Naive B cell (primary cell): Measurements from ENCODE around the gene VEZT. TPM values are rescaled to one million over a fixed set of nuclear protein-coding genes. Genes with fewer than 3 reads are reported as not detected.
"Not testable (repeated sequence)": the region's sequence is repeated elsewhere in the genome, so short reads cannot be mapped to it uniquely, and the experiment has no call there.

Experiments
- ATAC-seq, 2 donors: fragments of 150-1000 bp; cut with Tn5 transposase; 2 replicates each; pipeline ENCODE4 v1.10.0; 2021; ENCODE audit warnings: low read depth in 2 of 2, mild to moderate bottlenecking in 2 of 2, moderate library complexity in 2 of 2
- DNase-seq: peaks from one replicate; pipeline ENCODE4 v3.0.0; 2022
- H3K27ac Mint-ChIP-seq, 6 donors: one replicate each; pipeline ENCODE4 v1.8.0; 2020 to 2022; ENCODE audit warnings: mild to moderate bottlenecking in 6 of 6, mixed read lengths in 6 of 6, moderate library complexity in 5 of 6, inconsistent platforms in 2 of 6
- H3K27me3 Mint-ChIP-seq, 3 donors: one replicate each; pipeline ENCODE4 v1.8.0; 2021 to 2022; ENCODE audit warnings: mixed read lengths in 3 of 3, mild to moderate bottlenecking in 1 of 3
- H3K36me3 Mint-ChIP-seq, 2 donors: one replicate each; pipeline ENCODE4 v1.8.0; 2020 to 2022; ENCODE audit warnings: mixed read lengths in 2 of 2, inconsistent platforms in 1 of 2, mild to moderate bottlenecking in 1 of 2
- H3K4me1 Mint-ChIP-seq, 3 donors: one replicate each; pipeline ENCODE4 v1.8.0; 2020 to 2022; ENCODE audit warnings: mixed read lengths in 3 of 3, inconsistent platforms in 1 of 3, mild to moderate bottlenecking in 1 of 3, moderate library complexity in 1 of 3
- H3K4me3 Mint-ChIP-seq, 8 donors: one replicate each; pipeline ENCODE4 v1.8.0; 2020 to 2022; ENCODE audit warnings: mild to moderate bottlenecking in 8 of 8, mixed read lengths in 8 of 8, moderate library complexity in 8 of 8, inconsistent platforms in 2 of 8
- H3K9me3 Mint-ChIP-seq, 7 donors: one replicate each; pipeline ENCODE4 v1.8.0; 2020 to 2022; ENCODE audit warnings: mixed read lengths in 7 of 7, mild to moderate bottlenecking in 5 of 7, inconsistent platforms in 2 of 7, moderate library complexity in 1 of 7
- polyA plus RNA-seq, 6 donors: library from polyadenylated mRNA; unstranded; fragments of 300-500 nt; fragmentation: Illumina TruSeq; gene quantifications; one replicate each; pipeline ENCODE4 v1.2.3, GENCODE V29; 2021; ENCODE audit warnings: low read depth in 6 of 6

VEZT gene
- polyA plus RNA-seq, 6 donors from 2014 or later = 15.1 to 24.6 (median 20.6) TPM

DNA sequence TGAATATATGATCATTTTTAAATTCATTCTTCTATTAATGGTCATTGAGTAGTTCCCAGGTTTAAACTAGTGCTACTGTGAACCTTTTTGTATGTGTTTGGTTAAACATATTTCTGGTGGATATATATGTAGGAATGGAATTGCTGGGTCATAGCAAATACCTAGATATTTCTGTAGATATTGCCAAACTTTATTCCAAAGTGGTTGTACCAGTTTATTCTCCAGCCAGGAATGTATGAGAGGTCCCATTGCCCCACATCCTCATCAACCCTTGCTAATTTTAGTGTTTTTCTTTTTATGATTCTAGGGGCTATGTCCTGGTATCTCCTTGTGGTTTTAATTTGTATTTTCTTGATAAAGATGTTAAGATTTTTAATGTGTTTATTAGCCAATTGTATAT, 3.1 kb downstream of the VEZT start:
- peaks cover 4 to 16% of the 10 kb centered on the region in 2 donors for H3K36me3 Mint-ChIP-seq
- no peaks in the 10 kb centered on the region for H3K27me3 Mint-ChIP-seq
- H3K27ac Mint-ChIP-seq = peak overlapping the region in 2 of 6 donors; percentile 71 to 79
- ATAC-seq = no peak
- peak overlapping the region in 4 of 8 donors; percentile 0 to 77 (median 42) for H3K4me3 Mint-ChIP-seq
- no peaks in the 10 kb centered on the region for H3K9me3 Mint-ChIP-seq
- DNase-seq = no peak
- peaks cover 28 to 53% (median 41%) of the 10 kb centered on the region in 3 donors for H3K4me1 Mint-ChIP-seq

- peak overlapping the region in 1 of 6 donors; percentile 43 for H3K27ac Mint-ChIP-seq
- H3K36me3 Mint-ChIP-seq = peaks cover 4 to 8% of the 10 kb centered on the region in 2 donors
- H3K4me1 Mint-ChIP-seq = peaks cover 15 to 38% (median 29%) of the 10 kb centered on the region in 3 donors
- H3K27me3 Mint-ChIP-seq = no peaks in the 10 kb centered on the region
- no peak for ATAC-seq
- H3K4me3 Mint-ChIP-seq = no peak overlapping the region
- DNase-seq = no peak
- H3K9me3 Mint-ChIP-seq = no peaks in the 10 kb centered on the region
These were observed 6.9 kb downstream of the VEZT start for GRCh38 chr12:95224202-95225170.

DNA sequence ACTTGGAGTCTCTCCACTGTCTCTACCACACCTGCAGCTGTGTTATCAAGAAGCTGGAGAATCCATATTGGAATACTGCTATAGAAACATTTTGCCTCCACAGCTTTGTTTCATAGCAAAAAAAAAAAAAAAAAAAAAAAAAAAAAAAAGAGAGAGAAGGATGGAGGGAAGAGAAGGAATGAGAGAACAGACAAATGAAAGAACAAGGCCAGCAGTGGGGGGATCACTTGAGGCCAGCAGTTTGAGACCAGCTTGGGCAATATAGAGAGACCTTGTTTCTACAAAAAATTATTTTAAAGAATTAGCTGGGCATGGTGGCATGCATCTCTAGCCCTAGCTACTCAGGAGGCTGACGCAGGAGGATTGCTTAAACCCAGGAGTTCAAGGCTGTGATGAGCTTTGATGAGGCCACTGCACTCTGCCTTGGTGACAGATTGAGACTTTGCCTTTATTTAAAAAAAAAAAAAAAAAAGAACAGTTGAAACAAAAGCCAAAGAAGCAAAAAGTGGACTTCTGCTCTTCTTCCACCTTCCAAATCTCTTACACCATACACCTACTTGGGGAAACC, 8.1 kb downstream of the VEZT start:
- peaks cover 19 to 31% (median 29%) of the 10 kb centered on the region in 3 donors for H3K4me1 Mint-ChIP-seq
- H3K4me3 Mint-ChIP-seq = no peak overlapping the region
- peak overlapping the region in 2 of 6 donors; percentile 9 to 61 for H3K27ac Mint-ChIP-seq
- H3K27me3 Mint-ChIP-seq = no peaks in the 10 kb centered on the region
- ATAC-seq (no peak), DNase-seq (no peak)
- no peaks in the 10 kb centered on the region for H3K9me3 Mint-ChIP-seq
- H3K36me3 Mint-ChIP-seq = peaks cover 4 to 8% of the 10 kb centered on the region in 2 donors

GRCh38 chr12:95227818-95228356, 10.3 kb downstream of the VEZT start:
- ATAC-seq = no peak
- peaks cover 4 to 8% of the 10 kb centered on the region in 2 donors for H3K36me3 Mint-ChIP-seq
- H3K27ac Mint-ChIP-seq = peak overlapping the region in 3 of 6 donors; percentile 4 to 15 (median 7)
- DNase-seq = no peak
- no peaks in the 10 kb centered on the region for H3K27me3 Mint-ChIP-seq
- no peaks in the 10 kb centered on the region for H3K9me3 Mint-ChIP-seq
- peaks cover 20 to 32% (median 23%) of the 10 kb centered on the region in 3 donors for H3K4me1 Mint-ChIP-seq
- H3K4me3 Mint-ChIP-seq = no peak overlapping the region

DNA sequence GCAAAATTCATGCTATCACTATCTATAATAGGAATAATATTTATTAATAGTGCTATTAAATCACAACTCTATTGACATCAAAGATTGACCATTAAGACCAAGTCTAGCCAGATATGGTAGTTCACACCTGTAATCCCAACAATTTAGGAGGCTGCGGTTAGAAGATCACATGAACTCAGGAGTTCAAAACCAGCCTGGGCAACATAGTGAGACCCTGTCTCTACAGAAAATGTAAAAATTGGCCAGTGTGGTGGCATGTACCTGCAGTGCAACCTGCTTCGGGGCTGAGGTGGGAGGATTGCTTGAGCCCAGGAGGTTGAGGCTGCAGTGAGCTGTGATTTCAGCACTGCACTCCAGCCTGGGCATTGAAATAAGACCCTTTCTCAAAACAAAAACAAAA, 11.0 kb downstream of the VEZT start:
- no peaks in the 10 kb centered on the region for H3K27me3 Mint-ChIP-seq
- peaks cover 21 to 37% (median 24%) of the 10 kb centered on the region in 3 donors for H3K4me1 Mint-ChIP-seq
- no peak overlapping the region for H3K27ac Mint-ChIP-seq
- H3K36me3 Mint-ChIP-seq = peaks cover 4 to 8% of the 10 kb centered on the region in 2 donors
- H3K9me3 Mint-ChIP-seq = no peaks in the 10 kb centered on the region
- ATAC-seq (no peak), DNase-seq (no peak)
- no peak overlapping the region for H3K4me3 Mint-ChIP-seq

- Mint-ChIP-seq H3K36me3 (peaks cover 4 to 5% of the 10 kb centered on the region in 2 donors), H3K27ac (no peak overlapping the region), H3K4me1 (peaks cover 20 to 31% (median 21%) of the 10 kb centered on the region in 3 donors), H3K9me3 (no peaks in the 10 kb centered on the region), H3K27me3 (no peaks in the 10 kb centered on the region), H3K4me3 (no peak overlapping the region)
- ATAC-seq (no peak), DNase-seq (no peak)
These were observed 12.0 kb downstream of the VEZT start for GRCh38 chr12:95229636-95230035.

GRCh38 chr12:95230313-95230712, 12.7 kb downstream of the VEZT start:
- no peaks in the 10 kb centered on the region for H3K27me3 Mint-ChIP-seq
- H3K4me3 Mint-ChIP-seq = no peak overlapping the region
- ATAC-seq (no peak), DNase-seq (no peak)
- peak overlapping the region in 1 of 6 donors; percentile 47 for H3K27ac Mint-ChIP-seq
- H3K4me1 Mint-ChIP-seq = peaks cover 16 to 26% (median 16%) of the 10 kb centered on the region in 3 donors
- H3K36me3 Mint-ChIP-seq = no peaks in the 10 kb centered on the region
- H3K9me3 Mint-ChIP-seq = no peaks in the 10 kb centered on the region

DNA sequence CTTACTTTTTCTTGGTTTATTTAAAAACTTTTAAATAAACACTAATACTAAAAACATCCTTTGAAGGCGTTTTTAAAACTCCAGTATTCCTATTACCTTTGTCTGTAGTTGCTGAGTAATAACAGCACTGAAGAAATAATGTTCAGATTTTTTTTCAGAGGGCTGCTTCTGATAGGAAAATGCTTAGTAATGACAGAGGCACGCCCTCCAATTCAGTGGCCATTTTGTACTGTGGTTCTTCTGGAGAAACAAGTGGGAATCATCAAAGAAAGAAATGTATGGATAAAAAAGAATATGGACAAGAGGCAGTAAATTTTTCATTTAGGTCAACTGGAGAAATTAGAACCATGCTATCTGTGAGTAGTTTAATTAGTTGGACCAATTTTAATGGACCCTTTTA, 13.6 kb downstream of the VEZT start:
- Mint-ChIP-seq H3K4me1 (peaks cover 12 to 26% (median 16%) of the 10 kb centered on the region in 3 donors), H3K27me3 (no peaks in the 10 kb centered on the region), H3K9me3 (no peaks in the 10 kb centered on the region), H3K27ac (no peak overlapping the region), H3K36me3 (no peaks in the 10 kb centered on the region), H3K4me3 (no peak overlapping the region)
- no peak for DNase-seq
- no peak for ATAC-seq

DNA sequence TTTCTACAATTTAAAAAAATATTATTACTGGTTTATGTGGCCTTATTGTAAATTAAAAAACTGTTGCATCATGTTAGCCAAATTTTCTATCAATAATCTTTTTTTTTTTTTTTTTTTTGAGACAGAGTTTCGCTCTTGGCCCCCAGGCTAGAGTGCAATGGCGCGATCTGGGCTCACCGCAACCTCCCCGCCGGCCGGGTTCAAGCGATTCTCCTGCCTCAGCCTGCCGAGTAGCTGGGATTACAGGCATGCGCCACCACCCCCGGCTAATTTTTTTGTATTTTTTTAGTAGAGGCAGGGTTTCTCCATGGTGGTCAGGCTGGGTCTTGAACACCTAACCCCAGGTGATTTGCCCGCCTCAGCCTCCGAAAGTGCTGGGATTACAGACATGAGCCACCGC, 16.6 kb downstream of the VEZT start:
- H3K27me3 Mint-ChIP-seq, ATAC-seq, H3K36me3 Mint-ChIP-seq, H3K4me3 Mint-ChIP-seq, H3K9me3 Mint-ChIP-seq, DNase-seq, H3K27ac Mint-ChIP-seq: not testable (repeated sequence)
- H3K4me1 Mint-ChIP-seq = peaks cover 15 to 34% (median 21%) of the 10 kb centered on the region in 3 donors

GRCh38 chr12:95235621-95236020, 18.0 kb downstream of the VEZT start:
- H3K4me3 Mint-ChIP-seq, H3K27ac Mint-ChIP-seq, H3K9me3 Mint-ChIP-seq, ATAC-seq, H3K36me3 Mint-ChIP-seq, DNase-seq, H3K27me3 Mint-ChIP-seq: not testable (repeated sequence)
- H3K4me1 Mint-ChIP-seq = peaks cover 23 to 40% (median 24%) of the 10 kb centered on the region in 3 donors

DNA sequence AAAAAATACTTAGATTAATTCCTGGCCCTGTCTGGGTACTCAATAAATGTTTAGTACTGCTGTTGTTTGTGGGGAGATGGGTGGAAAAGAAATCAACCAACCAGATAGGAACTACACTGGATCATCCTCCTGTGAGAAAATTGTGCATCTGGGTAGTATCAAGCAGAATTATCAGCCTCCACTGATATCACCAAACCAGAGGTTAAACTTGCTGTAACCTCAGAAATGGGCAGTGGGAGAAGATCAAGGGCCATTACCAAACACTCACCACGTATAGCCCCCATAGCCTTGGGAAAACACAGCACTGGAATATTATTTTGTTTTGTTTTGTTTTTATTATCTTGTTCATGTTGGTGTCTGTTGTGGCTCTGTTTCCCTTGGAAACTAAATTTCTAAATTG, 19.7 kb downstream of the VEZT start:
- no peak overlapping the region for H3K4me3 Mint-ChIP-seq
- H3K36me3 Mint-ChIP-seq = no peaks in the 10 kb centered on the region
- H3K27me3 Mint-ChIP-seq = no peaks in the 10 kb centered on the region
- peaks cover 0 to 2% (median 0%) of the 10 kb centered on the region in 7 donors for H3K9me3 Mint-ChIP-seq
- ATAC-seq (no peak), DNase-seq (no peak)
- peaks cover 22 to 35% (median 28%) of the 10 kb centered on the region in 3 donors for H3K4me1 Mint-ChIP-seq
- H3K27ac Mint-ChIP-seq = no peak overlapping the region

DNA sequence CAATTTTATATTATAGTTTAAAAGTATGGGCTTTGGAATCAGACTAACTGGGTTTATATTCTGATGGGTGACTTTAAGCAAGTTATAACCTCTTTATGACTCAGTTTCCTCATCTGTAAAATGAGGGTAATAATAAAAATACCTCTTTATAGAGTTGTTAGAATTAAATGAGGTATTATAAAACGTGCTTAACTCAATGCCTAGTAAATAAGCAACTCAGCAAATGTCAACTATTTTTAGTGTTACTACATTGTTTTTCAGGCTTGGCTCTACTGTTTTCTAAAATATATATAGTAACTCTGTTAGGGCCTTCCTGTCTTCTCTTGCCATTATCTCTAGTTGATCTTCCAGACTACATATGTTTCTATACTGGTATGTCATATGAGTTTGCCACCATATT, 20.5 kb downstream of the VEZT start:
- Mint-ChIP-seq H3K4me1 (peaks cover 19 to 27% (median 25%) of the 10 kb centered on the region in 3 donors), H3K9me3 (peaks cover 0 to 2% (median 0%) of the 10 kb centered on the region in 7 donors), H3K36me3 (no peaks in the 10 kb centered on the region), H3K27ac (peak overlapping the region in 1 of 6 donors; percentile 24), H3K4me3 (no peak overlapping the region), H3K27me3 (no peaks in the 10 kb centered on the region)
- DNase-seq = no peak
- ATAC-seq = no peak

DNA sequence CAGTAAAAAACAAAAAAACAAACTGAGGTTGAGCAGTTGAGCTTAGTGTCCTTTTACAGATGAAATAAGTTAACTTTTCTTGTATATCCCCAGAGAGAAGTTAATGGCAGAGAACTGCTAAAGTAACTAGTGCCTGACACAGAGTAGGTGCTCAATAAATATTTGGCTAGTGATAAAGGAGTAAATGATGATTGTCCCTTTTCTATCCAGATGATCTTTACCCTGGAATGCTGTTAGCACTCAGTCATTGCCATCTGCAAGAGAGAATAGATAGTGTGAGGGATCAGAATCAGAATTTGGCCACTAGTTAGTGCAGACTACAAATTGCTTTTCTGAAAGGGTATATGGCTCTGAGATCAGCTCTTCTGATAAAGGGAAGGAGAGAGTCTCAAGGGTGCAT, 21.6 kb downstream of the VEZT start:
- H3K4me3 Mint-ChIP-seq = no peak overlapping the region
- peaks cover 18 to 25% (median 25%) of the 10 kb centered on the region in 3 donors for H3K4me1 Mint-ChIP-seq
- H3K9me3 Mint-ChIP-seq = peaks cover 0 to 2% (median 0%) of the 10 kb centered on the region in 7 donors
- peak overlapping the region in 1 of 6 donors; percentile 35 for H3K27ac Mint-ChIP-seq
- H3K36me3 Mint-ChIP-seq = no peaks in the 10 kb centered on the region
- ATAC-seq (no peak), DNase-seq (no peak)
- no peaks in the 10 kb centered on the region for H3K27me3 Mint-ChIP-seq
